ENCODE data around the gene DIS3L2. TPM values are rescaled to one million over a fixed set of nuclear protein-coding genes. Genes with fewer than 3 reads are reported as not detected.
"Not testable (repeated sequence)": the region's sequence is repeated elsewhere in the genome, so short reads cannot be mapped to it uniquely, and the experiment has no call there.

The DIS3L2 gene
- total and polyA plus RNA-seq, 2 of the 4 experiments (the other 2 are of a cell fraction), result 14.7 to 19.2 TPM

DNA sequence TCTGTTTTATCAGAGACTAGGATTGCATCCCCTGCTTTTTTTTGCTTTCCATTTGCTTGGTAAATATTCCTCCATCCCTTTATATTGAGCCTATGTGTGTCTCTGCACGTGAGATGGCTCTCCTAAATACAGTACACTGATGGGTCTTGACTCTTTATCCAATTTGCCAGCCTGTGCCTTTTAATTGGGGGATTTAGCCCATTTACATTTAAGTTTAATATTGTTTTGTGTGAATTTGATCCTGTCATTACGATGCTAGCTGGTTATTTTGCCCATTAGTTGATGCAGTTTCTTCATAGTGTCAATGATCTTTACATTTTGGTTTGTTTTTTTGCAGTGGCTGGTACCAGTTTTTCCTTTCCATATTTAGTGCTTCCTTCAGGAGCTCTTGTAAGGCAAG is 73.8 kb downstream of the DIS3L2 start:
- H3K56ac ChIP-seq (ENCODE audit: extremely low read depth, insufficient read depth, low read length); H2BK15ac ChIP-seq (ENCODE audit: low read depth, low read length); CTCF ChIA-PET; H3K14ac ChIP-seq (replicated peaks; ENCODE audit: low read depth, low read length); H3K4me1 ChIP-seq (ENCODE audit: control insufficient read depth, insufficient read depth, low read length); H3K9ac ChIP-seq (ENCODE audit: low read depth, low read length); ATAC-seq (ENCODE audit: low read depth); H3K36me3 ChIP-seq (ENCODE audit: control insufficient read depth, insufficient read depth, low read length); H4K8ac ChIP-seq (ENCODE audit: low read depth in 2 of 2, low read length in 2 of 2); H3K4ac ChIP-seq (ENCODE audit: low read depth, low read length); in situ Hi-C loops (cut with MboI; ENCODE audit: low sequenced_read_pairs); H4K20me1 ChIP-seq (ENCODE audit: insufficient read depth, low read length); H3K9me3 ChIP-seq (ENCODE audit: control insufficient read depth, insufficient read depth, low read length); H3K4me3 ChIP-seq (ENCODE audit: insufficient read depth, low read depth, low read length); H2AK9ac ChIP-seq (replicated peaks; ENCODE audit: low read depth, low read length, poor library complexity); H2BK5ac ChIP-seq (ENCODE audit: low read depth, low read length, poor library complexity, severe bottlenecking); H2BK20ac ChIP-seq (ENCODE audit: low read depth, low read length); POLR2A ChIA-PET (ENCODE audit: unreplicated experiment); BruUV-seq (replicated peaks); H4K91ac ChIP-seq (ENCODE audit: insufficient read depth, low read depth, low read length); H3K9me1 ChIP-seq (ENCODE audit: insufficient read depth, low read length); H3K23ac ChIP-seq (ENCODE audit: low read depth, low read length); H3K4me2 ChIP-seq (ENCODE audit: low read depth, low read length); H3K18ac ChIP-seq (ENCODE audit: low read depth, low read length); H2AK5ac ChIP-seq (ENCODE audit: low read depth, low read length); H2BK120ac ChIP-seq (ENCODE audit: low read depth, low read length); H3K79me1 ChIP-seq (ENCODE audit: low read depth in 1 of 2, low read length in 2 of 2); DNase-seq; dilution Hi-C loops (cut with HindIII; ENCODE audit: low sequenced_read_pairs, unreplicated experiment); H4K5ac ChIP-seq (ENCODE audit: low read depth, low read length); H2AFZ ChIP-seq (replicated peaks; ENCODE audit: low read length, poor library complexity); intact Hi-C loops (cut with micrococcal nuclease); H3K27me3 ChIP-seq (ENCODE audit: control insufficient read depth, insufficient read depth, low read length); H3K27ac ChIP-seq (ENCODE audit: insufficient read depth, low read length): not testable (repeated sequence)
- WGBS, 2 experiments (ENCODE audit: extremely low coverage in 2 of 2, insufficient read length in 1 of 2), result no CpG with 5 or more reads among the region's 2 CpGs

DNA sequence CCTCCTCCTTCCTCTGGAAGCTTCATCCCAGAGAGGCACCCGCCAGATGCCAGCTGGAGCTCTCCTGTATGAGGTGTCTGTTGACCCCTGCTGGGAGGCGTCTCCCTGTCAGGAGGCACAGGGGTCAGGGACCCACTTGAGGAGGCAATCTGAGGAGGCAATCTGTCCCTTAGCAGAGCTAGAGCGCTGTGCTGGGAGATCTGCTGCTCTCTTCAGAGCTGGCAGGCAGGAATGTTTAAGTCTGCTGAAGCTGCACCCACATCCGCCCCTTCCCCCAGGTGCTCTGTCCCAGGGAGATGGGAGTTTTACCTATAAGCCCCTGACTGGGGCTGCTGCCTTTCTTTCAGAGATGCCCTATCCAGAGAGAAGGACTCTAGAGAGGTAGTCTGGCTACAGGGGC is 75.4 kb downstream of the DIS3L2 start:
- WGBS, 2 experiments (ENCODE audit: extremely low coverage in 2 of 2, insufficient read length in 1 of 2), result no CpG with 5 or more reads among the region's 4 CpGs
- CTCF ChIA-PET, result not testable (repeated sequence)

More for the DNA sequence above, 75.4 kb downstream of the DIS3L2 start:
- DNase-seq; H4K5ac ChIP-seq (ENCODE audit: low read depth, low read length); H2BK15ac ChIP-seq (ENCODE audit: low read depth, low read length); H3K4me1 ChIP-seq (ENCODE audit: control insufficient read depth, insufficient read depth, low read length); H2AFZ ChIP-seq (replicated peaks; ENCODE audit: low read length, poor library complexity); H2BK5ac ChIP-seq (ENCODE audit: low read depth, low read length, poor library complexity, severe bottlenecking); H3K9me1 ChIP-seq (ENCODE audit: insufficient read depth, low read length); H3K9me3 ChIP-seq (ENCODE audit: control insufficient read depth, insufficient read depth, low read length); H3K14ac ChIP-seq (replicated peaks; ENCODE audit: low read depth, low read length); H3K36me3 ChIP-seq (ENCODE audit: control insufficient read depth, insufficient read depth, low read length); H2BK20ac ChIP-seq (ENCODE audit: low read depth, low read length); ATAC-seq (ENCODE audit: low read depth); in situ Hi-C loops (cut with MboI; ENCODE audit: low sequenced_read_pairs); H2BK120ac ChIP-seq (ENCODE audit: low read depth, low read length); intact Hi-C loops (cut with micrococcal nuclease); BruUV-seq (replicated peaks); POLR2A ChIA-PET (ENCODE audit: unreplicated experiment); H2AK5ac ChIP-seq (ENCODE audit: low read depth, low read length); H3K23ac ChIP-seq (ENCODE audit: low read depth, low read length); H3K56ac ChIP-seq (ENCODE audit: extremely low read depth, insufficient read depth, low read length); H3K79me1 ChIP-seq (ENCODE audit: low read depth in 1 of 2, low read length in 2 of 2); H3K4ac ChIP-seq (ENCODE audit: low read depth, low read length); H3K4me2 ChIP-seq (ENCODE audit: low read depth, low read length); H3K9ac ChIP-seq (ENCODE audit: low read depth, low read length); H2AK9ac ChIP-seq (replicated peaks; ENCODE audit: low read depth, low read length, poor library complexity); H3K4me3 ChIP-seq (ENCODE audit: insufficient read depth, low read depth, low read length); H3K27me3 ChIP-seq (ENCODE audit: control insufficient read depth, insufficient read depth, low read length); H3K18ac ChIP-seq (ENCODE audit: low read depth, low read length); H3K27ac ChIP-seq (ENCODE audit: insufficient read depth, low read length); dilution Hi-C loops (cut with HindIII; ENCODE audit: low sequenced_read_pairs, unreplicated experiment); H4K8ac ChIP-seq (ENCODE audit: low read depth in 2 of 2, low read length in 2 of 2); H4K20me1 ChIP-seq (ENCODE audit: insufficient read depth, low read length); H4K91ac ChIP-seq (ENCODE audit: insufficient read depth, low read depth, low read length): not testable (repeated sequence)
